ENCODE data around the gene MOCS2. TPM values are rescaled to one million over a fixed set of nuclear protein-coding genes. Genes with fewer than 3 reads are reported as not detected.

The MOCS2 gene
- total and polyA plus RNA-seq, 7 donors, result 30.5 to 92.7 (median 56.5) TPM

GRCh38 chr5:53055365-53055764 lies 54.2 kb downstream of the MOCS2 start:
- intact Hi-C loops (cut with DNase I), result no loop called here
- DNase-seq, result no peak
- WGBS, 2 donors, result 87 to 88% methylated on average over 5 of the region's 5 CpGs
- TF ChIP-seq EP300 (IDR thresholded peaks at IDR 0.05) (no peak), POLR2AphosphoS5 (IDR thresholded peaks at IDR 0.05) (no peak), POLR2A (IDR thresholded peaks at IDR 0.05) (no peak), CTCF (IDR thresholded peaks at IDR 0.05) (no peak)
- H3K4me1 ChIP-seq, result no peaks in the 10 kb centered on the region
- no peak overlapping the region for H3K4me3 ChIP-seq
- no peaks in the 10 kb centered on the region for H3K9me3 ChIP-seq
- H3K27ac ChIP-seq, result no peak overlapping the region
- no peaks in the 10 kb centered on the region for H3K27me3 ChIP-seq
- no peaks in the 10 kb centered on the region for H3K36me3 ChIP-seq

GRCh38 chr5:53053364-53053763 lies 56.2 kb downstream of the MOCS2 start:
- DNase-seq, result no peak
- intact Hi-C loops (cut with DNase I), result no loop called here

GRCh38 chr5:53052499-53052898 lies 57.1 kb downstream of the MOCS2 start:
- TF ChIP-seq CTCF (IDR thresholded peaks at IDR 0.05) (no peak), EP300 (IDR thresholded peaks at IDR 0.05) (no peak), POLR2A (IDR thresholded peaks at IDR 0.05) (no peak), POLR2AphosphoS5 (IDR thresholded peaks at IDR 0.05) (no peak)
- no peaks in the 10 kb centered on the region for H3K4me1 ChIP-seq
- intact Hi-C loops (cut with DNase I), result no loop called here
- H3K27ac ChIP-seq, result no peak overlapping the region
- no peaks in the 10 kb centered on the region for H3K9me3 ChIP-seq
- DNase-seq, result no peak
- no peak overlapping the region for H3K4me3 ChIP-seq
- no peaks in the 10 kb centered on the region for H3K36me3 ChIP-seq
- H3K27me3 ChIP-seq, result no peaks in the 10 kb centered on the region
- WGBS, 2 donors, result 88 to 90% methylated on average over 2 of the region's 2 CpGs

More at GRCh38 chr5:53053364-53053763, 56.2 kb downstream of the MOCS2 start:
- Histone ChIP-seq H3K9me3 (no peaks in the 10 kb centered on the region), H3K27ac (no peak overlapping the region), H3K4me1 (no peaks in the 10 kb centered on the region), H3K27me3 (no peaks in the 10 kb centered on the region), H3K36me3 (no peaks in the 10 kb centered on the region), H3K4me3 (no peak overlapping the region)
- no peak for TF ChIP-seq POLR2A (IDR thresholded peaks at IDR 0.05)
- no peak for TF ChIP-seq POLR2AphosphoS5 (IDR thresholded peaks at IDR 0.05)
- TF ChIP-seq EP300 (IDR thresholded peaks at IDR 0.05), result no peak
- no peak for TF ChIP-seq CTCF (IDR thresholded peaks at IDR 0.05)
- WGBS, 2 donors, result 94 to 95% methylated on average over 4 of the region's 4 CpGs

GRCh38 chr5:53048248-53048647 lies 61.3 kb downstream of the MOCS2 start:
- intact Hi-C loops (cut with DNase I), result no loop called here
- WGBS, 2 donors, result 88 to 90% methylated on average over 2 of the region's 2 CpGs
- DNase-seq, result no peak

More at GRCh38 chr5:53048248-53048647, 61.3 kb downstream of the MOCS2 start:
- no peak overlapping the region for H3K27ac ChIP-seq
- no peaks in the 10 kb centered on the region for H3K9me3 ChIP-seq
- no peak for TF ChIP-seq POLR2AphosphoS5 (IDR thresholded peaks at IDR 0.05)
- H3K4me1 ChIP-seq, result no peaks in the 10 kb centered on the region
- no peak overlapping the region for H3K4me3 ChIP-seq
- H3K36me3 ChIP-seq, result no peaks in the 10 kb centered on the region
- H3K27me3 ChIP-seq, result no peaks in the 10 kb centered on the region

Other genes starting within 250 kb of the MOCS2 start
- gene ITGA2, start 120.4 kb downstream of the MOCS2 start, total RNA-seq, result 1 to 10 TPM in 3 of 4 donors, under 1 TPM in 1; 0.99 to 1.9 (median 1.5) TPM
- 1 to 10 TPM in 1 of 3 donors, under 1 TPM in 2; 0.60 to 4.9 (median 0.69) TPM for gene ITGA2, start 120.4 kb downstream of the MOCS2 start, polyA plus RNA-seq

All from sigmoid colon (tissue), 7 donors.